IPS-18a (cell line): ENCODE results near the gene EFEMP2.

ENCODE experiments used
- H3K27ac ChIP-seq: one replicate; pipeline ENCODE4 v1.5.1; 2013; ENCODE audit warnings: low read length
- H3K27me3 ChIP-seq: one replicate; pipeline ENCODE4 v1.6.1; 2013; ENCODE audit warnings: mild to moderate bottlenecking, low read length; ENCODE audit not compliant: control insufficient read depth, insufficient read depth
- H3K36me3 ChIP-seq: one replicate; pipeline ENCODE4 v1.6.1; 2013; ENCODE audit warnings: low read depth, low read length; ENCODE audit not compliant: control insufficient read depth
- H3K4me1 ChIP-seq: one replicate; pipeline ENCODE4 v1.6.1; 2013; ENCODE audit warnings: low read depth, low read length; ENCODE audit not compliant: control insufficient read depth
- H3K4me3 ChIP-seq: one replicate; pipeline ENCODE4 v1.5.1; 2013; ENCODE audit warnings: low read length
- H3K9ac ChIP-seq: one replicate; pipeline ENCODE4 v1.6.1; 2013; ENCODE audit warnings: mild to moderate bottlenecking, low read length, moderate library complexity
- H3K9me3 ChIP-seq: one replicate; pipeline ENCODE4 v1.6.1; 2013; ENCODE audit warnings: low read depth, low read length; ENCODE audit not compliant: control insufficient read depth

EFEMP2 gene

GRCh38 chr11:65888163-65888814 is 15.7 kb upstream of the EFEMP2 start, which contains the start of gene FIBP:
Gene FIBP, minus strand, starts transcription at chr11:65888471. Its CDS starts 53 bp downstream, at chr11:65888418.
- Histone ChIP-seq H3K4me3 (peak within 1 kb of the TSS; percentile 93), H3K27ac (no peak within 1 kb of the TSS), H3K27me3 (peaks cover 23% of the 10 kb centered on the region), H3K4me1 (peaks cover 16% of the 10 kb centered on the region), H3K36me3 (peaks cover 28% of the 10 kb centered on the region), H3K9ac (peak within 1 kb of the TSS; percentile 55), H3K9me3 (no peaks in the 10 kb centered on the region)

GRCh38 chr11:65887723-65888162 is 15.1 kb upstream of the EFEMP2 start:
- Histone ChIP-seq H3K27me3 (peaks cover 23% of the 10 kb centered on the region), H3K4me3 (peak overlapping the region; percentile 93), H3K9me3 (no peaks in the 10 kb centered on the region), H3K9ac (peak overlapping the region; percentile 55), H3K27ac (no peak overlapping the region), H3K4me1 (peaks cover 16% of the 10 kb centered on the region), H3K36me3 (peaks cover 32% of the 10 kb centered on the region)

- Histone ChIP-seq H3K27ac (no peak overlapping the region), H3K27me3 (peaks cover 22% of the 10 kb centered on the region), H3K9ac (peak overlapping the region; percentile 55), H3K4me3 (peak overlapping the region; percentile 93), H3K4me1 (peaks cover 10% of the 10 kb centered on the region), H3K36me3 (peaks cover 32% of the 10 kb centered on the region), H3K9me3 (no peaks in the 10 kb centered on the region)
Measured at GRCh38 chr11:65886826-65887722, 14.5 kb upstream of the EFEMP2 start.

GRCh38 chr11:65885808-65886536 is 13.4 kb upstream of the EFEMP2 start:
- H3K9me3 ChIP-seq = no peaks in the 10 kb centered on the region
- H3K4me3 ChIP-seq = no peak overlapping the region
- no peak overlapping the region for H3K9ac ChIP-seq
- peaks cover 32% of the 10 kb centered on the region for H3K36me3 ChIP-seq
- no peak overlapping the region for H3K27ac ChIP-seq
- H3K27me3 ChIP-seq = peaks cover 14% of the 10 kb centered on the region
- H3K4me1 ChIP-seq = peaks cover 7% of the 10 kb centered on the region

- Histone ChIP-seq H3K9me3 (no peaks in the 10 kb centered on the region), H3K4me3 (no peak overlapping the region), H3K9ac (no peak overlapping the region), H3K36me3 (peaks cover 32% of the 10 kb centered on the region), H3K4me1 (peaks cover 7% of the 10 kb centered on the region), H3K27me3 (peaks cover 14% of the 10 kb centered on the region), H3K27ac (no peak overlapping the region)
Measured at GRCh38 chr11:65885231-65885630, 12.6 kb upstream of the EFEMP2 start.

DNA sequence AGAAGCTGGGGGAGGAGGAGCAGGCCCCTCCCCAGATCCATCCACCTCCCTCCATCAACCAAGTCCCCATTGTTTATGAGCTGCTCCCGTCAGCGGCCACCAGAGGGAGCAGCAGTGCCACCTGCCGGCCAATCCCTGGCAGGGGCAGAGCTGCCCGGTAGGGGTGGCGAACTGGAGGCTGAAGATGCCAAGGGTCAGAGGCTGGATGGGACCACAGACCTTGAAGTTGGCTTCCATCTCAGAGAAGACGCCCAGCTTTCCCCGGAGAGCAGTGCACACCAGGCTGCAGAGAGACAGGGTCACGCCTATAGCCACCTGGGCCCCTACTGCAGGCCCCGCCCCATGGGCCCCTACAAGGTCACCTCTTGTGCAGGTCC is 12.1 kb upstream of the EFEMP2 start:
- Histone ChIP-seq H3K36me3 (peaks cover 32% of the 10 kb centered on the region), H3K4me3 (no peak overlapping the region), H3K4me1 (peaks cover 2% of the 10 kb centered on the region), H3K27ac (no peak overlapping the region), H3K9me3 (no peaks in the 10 kb centered on the region), H3K27me3 (peaks cover 8% of the 10 kb centered on the region), H3K9ac (no peak overlapping the region)

DNA sequence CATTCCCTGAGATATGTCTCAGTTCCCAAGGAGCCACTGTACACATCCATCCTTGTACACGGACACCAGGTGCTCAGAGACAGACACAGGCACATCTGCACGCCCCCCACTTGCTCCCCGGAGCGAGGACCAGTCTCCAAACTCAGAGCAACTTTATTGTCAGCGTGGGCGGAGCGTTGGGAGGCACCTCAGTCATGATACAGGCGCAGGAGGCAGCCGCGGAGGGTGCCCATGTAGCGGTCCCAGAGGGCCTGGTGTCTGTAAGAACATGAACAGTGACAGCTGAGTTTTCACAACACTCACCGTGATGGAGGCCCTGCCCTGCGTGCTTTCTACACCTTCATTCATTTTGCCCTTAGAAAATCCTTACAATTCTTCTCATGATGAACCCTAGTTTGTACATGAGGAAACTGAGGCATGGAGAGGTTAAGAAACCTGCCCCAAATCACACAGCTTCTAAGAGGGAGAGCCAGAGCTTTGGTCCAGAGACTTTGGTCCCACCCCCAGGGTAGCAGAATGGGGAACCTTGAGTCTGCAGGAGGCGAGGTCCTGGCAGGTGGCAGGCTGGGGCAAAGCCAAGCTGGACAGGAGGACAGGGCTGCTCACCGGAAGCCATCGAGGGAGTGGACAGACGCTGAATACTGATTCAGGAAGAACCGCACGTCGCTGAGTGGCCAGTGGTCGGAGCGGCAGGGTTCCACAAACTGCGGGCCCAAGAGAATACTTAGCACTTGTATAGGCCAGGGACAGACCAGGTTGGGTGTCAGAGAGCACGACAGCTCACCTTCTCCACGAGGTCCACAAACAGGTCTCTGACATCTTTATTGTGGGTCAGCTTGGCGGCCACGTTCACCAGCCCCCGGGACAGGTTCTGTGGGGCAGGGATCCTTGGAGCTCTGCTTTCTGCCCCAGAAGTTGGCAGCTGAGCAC is 11.5 kb upstream of the EFEMP2 start:
- no peaks in the 10 kb centered on the region for H3K4me1 ChIP-seq
- peaks cover 32% of the 10 kb centered on the region for H3K36me3 ChIP-seq

GRCh38 chr11:65883058-65883761 is 10.6 kb upstream of the EFEMP2 start:
- H3K9me3 ChIP-seq = no peaks in the 10 kb centered on the region
- H3K36me3 ChIP-seq = peaks cover 32% of the 10 kb centered on the region
- no peak overlapping the region for H3K4me3 ChIP-seq
- H3K27ac ChIP-seq = no peak overlapping the region
- no peaks in the 10 kb centered on the region for H3K27me3 ChIP-seq
- H3K4me1 ChIP-seq = no peaks in the 10 kb centered on the region
- H3K9ac ChIP-seq = no peak overlapping the region

More for the DNA sequence above, 11.5 kb upstream of the EFEMP2 start:
- Histone ChIP-seq H3K27ac (no peak overlapping the region), H3K27me3 (peaks cover 2% of the 10 kb centered on the region), H3K9me3 (no peaks in the 10 kb centered on the region), H3K4me3 (no peak overlapping the region), H3K9ac (no peak overlapping the region)

DNA sequence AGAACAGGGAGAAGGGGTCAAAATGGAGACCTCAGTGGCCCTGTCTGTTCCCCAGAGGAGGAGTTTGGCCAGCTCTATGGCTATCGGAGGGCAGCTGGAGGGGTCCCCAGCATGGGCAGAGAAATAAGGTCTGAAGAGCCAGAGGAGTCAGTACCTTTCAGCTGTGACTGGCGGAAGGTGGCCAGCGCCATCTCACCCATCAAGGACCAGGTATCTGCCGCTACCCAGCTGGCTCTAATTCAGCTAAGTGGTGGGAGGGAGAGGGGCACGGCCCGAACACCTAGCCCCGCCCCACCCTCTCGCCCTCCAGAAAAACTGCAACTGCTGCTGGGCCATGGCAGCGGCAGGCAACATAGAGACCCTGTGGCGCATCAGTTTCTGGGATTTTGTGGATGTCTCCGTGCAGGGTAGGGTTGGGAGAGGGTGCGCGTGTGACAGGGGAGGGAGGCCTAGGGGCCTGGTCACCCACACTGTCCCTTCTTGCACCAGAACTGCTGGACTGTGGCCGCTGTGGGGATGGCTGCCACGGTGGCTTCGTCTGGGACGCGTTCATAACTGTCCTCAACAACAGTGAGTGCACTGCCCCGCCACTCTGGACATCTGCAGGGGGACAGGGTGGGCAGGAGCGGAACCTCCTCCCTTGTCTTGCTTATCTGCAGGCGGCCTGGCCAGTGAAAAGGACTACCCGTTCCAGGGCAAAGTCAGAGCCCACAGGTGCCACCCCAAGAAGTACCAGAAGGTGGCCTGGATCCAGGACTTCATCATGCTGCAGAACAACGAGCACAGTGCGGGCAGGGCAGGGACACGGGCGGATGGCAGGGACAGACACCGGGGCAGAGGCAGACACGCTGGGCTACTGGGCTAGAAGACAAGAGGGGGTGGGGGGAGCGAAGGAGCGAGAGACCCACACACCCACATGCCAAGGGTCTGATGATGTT is 9.8 kb upstream of the EFEMP2 start:
- Histone ChIP-seq H3K27me3 (no peaks in the 10 kb centered on the region), H3K9ac (no peak overlapping the region), H3K27ac (no peak overlapping the region), H3K36me3 (peaks cover 32% of the 10 kb centered on the region), H3K4me1 (no peaks in the 10 kb centered on the region), H3K9me3 (no peaks in the 10 kb centered on the region), H3K4me3 (no peak overlapping the region)
